HEK293 (cell line): ENCODE results near the gene FDXR.

Experiments used
- CTCF ChIA-PET: fragments of 350-600 bp; formaldehyde crosslinking; extraction: SDS; loops from one replicate; lab custom pipeline; 2021; ENCODE audit warnings: antibody characterized with exemption; lab: Yijun Ruan, JAX
- POLR2A ChIA-PET: fragments of 300-600 bp; formaldehyde crosslinking; extraction: SDS; loops from one replicate; lab custom pipeline; 2020; ENCODE audit warnings: antibody characterized with exemption, inconsistent platforms; lab: Yijun Ruan, JAX
- H3K27ac ChIP-seq: fragments of 200-500 bp; sonication (Bioruptor generic); 2 replicates; pipeline ENCODE4 v1.5.1; 2014; ENCODE audit warnings: low read depth, low read length, control low read depth, inconsistent platforms; ENCODE audit errors: extremely low read depth
- H3K36me3 ChIP-seq, 2 experiments: fragments of 200-500 bp in 1 of 2; sonication (Bioruptor generic) in 1 of 2; 1 replicate in 1 of 2; 2 replicates in 1 of 2; pipeline ENCODE4 v1.5.1; 2014 to 2017; ENCODE audit warnings: inconsistent platforms in 2 of 2, low read length in 2 of 2; ENCODE audit not compliant: control insufficient read depth in 2 of 2, insufficient read depth in 1 of 2
- H3K4me1 ChIP-seq: fragments of 200-500 bp; sonication (Bioruptor generic); 2 replicates; pipeline ENCODE4 v1.5.1; 2014; ENCODE audit warnings: mild to moderate bottlenecking, low read length, inconsistent platforms; ENCODE audit not compliant: control insufficient read depth, insufficient read depth
- H3K4me3 ChIP-seq: 2 replicates; pipeline ENCODE4 v1.5.1; 2011; ENCODE audit warnings: low read depth, mild to moderate bottlenecking, control low read depth, low read length, moderate library complexity
- H3K9me3 ChIP-seq: fragments of 200-500 bp; sonication (Bioruptor generic); 2 replicates; pipeline ENCODE4 v1.5.1; 2014; ENCODE audit warnings: low read depth, low read length, inconsistent platforms; ENCODE audit not compliant: control insufficient read depth, insufficient read depth
- BCL11B ChIP-seq: fragments of 450-650 bp; formaldehyde crosslinking; IDR thresholded peaks from 2 replicates; pipeline ENCODE4 v1.5.1; 2016; ENCODE audit warnings: low read depth, missing biosample characterization, missing genetic modification characterization
- GLIS1 ChIP-seq: fragments of 450-650 bp; formaldehyde crosslinking; IDR thresholded peaks from 2 replicates; pipeline ENCODE4 v1.5.1; 2016; ENCODE audit warnings: missing biosample characterization, missing genetic modification characterization
- HIC1 ChIP-seq: fragments of 450-650 bp; formaldehyde crosslinking; IDR thresholded peaks from 2 replicates; pipeline ENCODE4 v1.5.1; 2016; ENCODE audit warnings: missing biosample characterization, missing genetic modification characterization
- KLF1 ChIP-seq: fragments of 450-650 bp; formaldehyde crosslinking; IDR thresholded peaks from 2 replicates; pipeline ENCODE4 v1.5.1; 2016; ENCODE audit warnings: missing biosample characterization, missing genetic modification characterization
- PRDM1 ChIP-seq: fragments of 450-650 bp; formaldehyde crosslinking; IDR thresholded peaks from 2 replicates; pipeline ENCODE4; 2016; ENCODE audit warnings: missing biosample characterization, missing genetic modification characterization
- PRDM10 ChIP-seq: fragments of 450-650 bp; formaldehyde crosslinking; IDR thresholded peaks from 2 replicates; pipeline ENCODE4 v1.5.1; 2016; ENCODE audit warnings: missing biosample characterization, missing genetic modification characterization
- PRDM6 ChIP-seq: fragments of 450-650 bp; formaldehyde crosslinking; IDR thresholded peaks from 2 replicates; pipeline ENCODE4 v1.5.1; 2017; ENCODE audit warnings: missing biosample characterization, missing genetic modification characterization
- ZBTB17 ChIP-seq: fragments of 450-650 bp; formaldehyde crosslinking; IDR thresholded peaks from 2 replicates; pipeline ENCODE4 v1.5.1; 2016; ENCODE audit warnings: missing biosample characterization, missing genetic modification characterization
- ZBTB21 ChIP-seq: fragments of 450-650 bp; formaldehyde crosslinking; IDR thresholded peaks from 2 replicates; pipeline ENCODE4 v1.5.1; 2017; ENCODE audit warnings: missing biosample characterization, missing genetic modification characterization
- ZFP69B ChIP-seq: fragments of 450-650 bp; formaldehyde crosslinking; IDR thresholded peaks from 2 replicates; pipeline ENCODE4 v1.5.1; 2016; ENCODE audit warnings: missing biosample characterization, missing genetic modification characterization
- ZIC2 ChIP-seq: fragments of 450-650 bp; formaldehyde crosslinking; IDR thresholded peaks from 2 replicates; pipeline ENCODE4 v1.5.1; 2016; ENCODE audit warnings: missing biosample characterization, missing genetic modification characterization
- ZNF132 ChIP-seq: fragments of 450-650 bp; formaldehyde crosslinking; IDR thresholded peaks from 2 replicates; pipeline ENCODE4 v1.5.1; 2017; ENCODE audit warnings: missing biosample characterization, missing genetic modification characterization, borderline replicate concordance
- ZNF146 ChIP-seq: fragments of 450-650 bp; formaldehyde crosslinking; IDR thresholded peaks from 2 replicates; pipeline ENCODE4 v1.5.1; 2016; ENCODE audit warnings: missing biosample characterization, missing genetic modification characterization
- ZNF174 ChIP-seq: fragments of 450-650 bp; formaldehyde crosslinking; IDR thresholded peaks from 2 replicates; pipeline ENCODE4 v1.5.0; 2017; ENCODE audit warnings: missing biosample characterization, mild to moderate bottlenecking, missing genetic modification characterization
- ZNF19 ChIP-seq: fragments of 450-650 bp; formaldehyde crosslinking; IDR thresholded peaks from 2 replicates; pipeline ENCODE4; 2016; ENCODE audit warnings: missing biosample characterization, missing genetic modification characterization, low read depth
- ZNF214 ChIP-seq: fragments of 450-650 bp; formaldehyde crosslinking; IDR thresholded peaks from 2 replicates; pipeline ENCODE4 v1.5.1; 2017; ENCODE audit warnings: missing biosample characterization, mild to moderate bottlenecking, missing genetic modification characterization, borderline replicate concordance
- ZNF292 ChIP-seq: fragments of 450-650 bp; formaldehyde crosslinking; IDR thresholded peaks from 2 replicates; pipeline ENCODE4 v1.5.1; 2016; ENCODE audit warnings: low read depth, missing biosample characterization, missing genetic modification characterization, borderline replicate concordance
- ZNF341 ChIP-seq: fragments of 450-650 bp; formaldehyde crosslinking; IDR thresholded peaks from 2 replicates; pipeline ENCODE4; 2016; ENCODE audit warnings: low read depth, missing biosample characterization, missing genetic modification characterization
- ZNF558 ChIP-seq: fragments of 450-650 bp; formaldehyde crosslinking; IDR thresholded peaks from 2 replicates; pipeline ENCODE4 v1.5.1; 2016; ENCODE audit warnings: missing biosample characterization, missing genetic modification characterization
- ZNF571 ChIP-seq: fragments of 450-650 bp; formaldehyde crosslinking; IDR thresholded peaks from 2 replicates; pipeline ENCODE4 v1.5.0; 2017; ENCODE audit warnings: missing biosample characterization, missing genetic modification characterization
- ZNF600 ChIP-seq: fragments of 450-650 bp; formaldehyde crosslinking; IDR thresholded peaks from 2 replicates; pipeline ENCODE4 v1.5.1; 2016; ENCODE audit warnings: missing biosample characterization, missing genetic modification characterization
- ZNF629 ChIP-seq: fragments of 450-650 bp; formaldehyde crosslinking; IDR thresholded peaks from 2 replicates; pipeline ENCODE4 v1.5.1; 2017; ENCODE audit warnings: missing biosample characterization, missing genetic modification characterization
- ZNF670 ChIP-seq: fragments of 450-650 bp; formaldehyde crosslinking; IDR thresholded peaks from 2 replicates; pipeline ENCODE4 v1.5.1; 2016; ENCODE audit warnings: missing biosample characterization, missing genetic modification characterization, low read depth
- TF ChIP-seq, protein P1 (sequence below): fragments of 450-650 bp; formaldehyde crosslinking; IDR thresholded peaks from 2 replicates; pipeline ENCODE4 v1.5.1; 2016; ENCODE audit warnings: missing biosample characterization, missing genetic modification characterization
- TF ChIP-seq, protein P2 (sequence below): fragments of 450-650 bp; formaldehyde crosslinking; IDR thresholded peaks from 2 replicates; pipeline ENCODE4 v1.5.1; 2016; ENCODE audit warnings: missing biosample characterization, missing genetic modification characterization

Gene FDXR

GRCh38 chr17:74833501-74834377 is 39.1 kb downstream of the FDXR start (continued):
- peak; percentile 44; the same call in 1 of the 2 replicates for TF ChIP-seq HIC1
- no peak for TF ChIP-seq ZNF341 (tag by site-specific recombination)
- peak; percentile 71 for TF ChIP-seq PRDM10
- no peak for TF ChIP-seq ZNF292
- peak; percentile 15; the same call in 1 of the 2 replicates for TF ChIP-seq ZBTB17 (tag by site-specific recombination)
- TF ChIP-seq ZNF600 = no peak
- no peak for TF ChIP-seq ZNF19
- no peak for TF ChIP-seq ZNF558 (tag by site-specific recombination)
- TF ChIP-seq, protein P1, sequence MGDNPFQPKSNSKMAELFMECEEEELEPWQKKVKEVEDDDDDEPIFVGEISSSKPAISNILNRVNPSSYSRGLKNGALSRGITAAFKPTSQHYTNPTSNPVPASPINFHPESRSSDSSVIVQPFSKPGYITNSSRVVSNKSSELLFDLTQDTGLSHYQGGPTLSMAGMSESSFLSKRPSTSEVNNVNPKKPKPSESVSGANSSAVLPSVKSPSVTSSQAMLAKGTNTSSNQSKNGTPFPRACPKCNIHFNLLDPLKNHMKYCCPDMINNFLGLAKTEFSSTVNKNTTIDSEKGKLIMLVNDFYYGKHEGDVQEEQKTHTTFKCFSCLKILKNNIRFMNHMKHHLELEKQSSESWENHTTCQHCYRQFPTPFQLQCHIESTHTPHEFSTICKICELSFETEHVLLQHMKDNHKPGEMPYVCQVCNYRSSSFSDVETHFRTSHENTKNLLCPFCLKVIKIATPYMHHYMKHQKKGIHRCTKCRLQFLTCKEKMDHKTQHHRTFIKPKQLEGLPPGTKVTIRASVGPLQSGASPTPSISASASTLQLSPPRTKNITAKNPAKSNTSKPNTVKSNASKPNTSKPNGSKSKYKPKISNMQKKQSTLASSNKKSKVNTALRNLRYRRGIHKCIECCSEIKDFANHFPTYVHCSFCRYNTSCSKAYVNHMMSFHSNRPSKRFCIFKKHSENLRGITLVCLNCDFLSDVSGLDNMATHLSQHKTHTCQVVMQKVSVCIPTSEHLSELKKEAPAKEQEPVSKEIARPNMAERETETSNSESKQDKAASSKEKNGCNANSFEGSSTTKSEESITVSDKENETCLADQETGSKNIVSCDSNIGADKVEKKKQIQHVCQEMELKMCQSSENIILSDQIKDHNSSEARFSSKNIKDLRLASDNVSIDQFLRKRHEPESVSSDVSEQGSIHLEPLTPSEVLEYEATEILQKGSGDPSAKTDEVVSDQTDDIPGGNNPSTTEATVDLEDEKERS (tag by site-specific recombination) = no peak
- no peak for TF ChIP-seq ZNF214 (tag by site-specific recombination)

GRCh38 chr17:74832421-74832820 is 40.4 kb downstream of the FDXR start:
- Histone ChIP-seq H3K4me3 (no peak overlapping the region), H3K4me1 (no peaks in the 10 kb centered on the region), H3K27ac (no peak overlapping the region), H3K36me3 (peaks cover 0 to 34% of the 10 kb centered on the region in 2 experiments; a peak in 1 of 3 replicates), H3K9me3 (no peaks in the 10 kb centered on the region)
- TF ChIP-seq PRDM1 (tag by site-specific recombination) = no peak
- TF ChIP-seq, protein P2, sequence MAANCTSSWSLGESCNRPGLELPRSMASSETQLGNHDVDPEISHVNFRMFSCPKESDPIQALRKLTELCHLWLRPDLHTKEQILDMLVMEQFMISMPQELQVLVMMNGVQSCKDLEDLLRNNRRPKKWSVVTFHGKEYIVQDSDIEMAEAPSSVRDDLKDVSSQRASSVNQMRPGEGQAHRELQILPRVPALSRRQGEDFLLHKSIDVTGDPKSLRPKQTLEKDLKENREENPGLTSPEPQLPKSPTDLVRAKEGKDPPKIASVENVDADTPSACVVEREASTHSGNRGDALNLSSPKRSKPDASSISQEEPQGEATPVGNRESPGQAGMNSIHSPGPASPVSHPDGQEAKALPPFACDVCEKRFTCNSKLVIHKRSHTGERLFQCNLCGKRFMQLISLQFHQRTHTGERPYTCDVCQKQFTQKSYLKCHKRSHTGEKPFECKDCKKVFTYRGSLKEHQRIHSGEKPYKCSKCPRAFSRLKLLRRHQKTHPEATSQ (tag by site-specific recombination) = no peak
- no peak for TF ChIP-seq ZNF629 (tag by site-specific recombination)
- no peak for TF ChIP-seq ZIC2 (tag by site-specific recombination)
- TF ChIP-seq BCL11B (tag by site-specific recombination) = no peak
- TF ChIP-seq ZNF670 (tag by site-specific recombination) = no peak
- TF ChIP-seq ZNF146 (tag by site-specific recombination) = no peak
- no peak for TF ChIP-seq KLF1 (tag by site-specific recombination)
- TF ChIP-seq PRDM6 (tag by site-specific recombination) = no peak
- TF ChIP-seq ZNF132 = no peak
- TF ChIP-seq ZNF571 (tag by site-specific recombination) = no peak
- TF ChIP-seq GLIS1 = no peak
- no peak for TF ChIP-seq ZNF174
- TF ChIP-seq ZBTB21 (tag by site-specific recombination) = no peak
- TF ChIP-seq ZFP69B (tag by site-specific recombination) = no peak
- ChIA-PET CTCF (interaction anchor here (0.6 to 2.8 kb wide), 7 partner anchors 11 to 279 kb away, joined by 3 to 13 read pairs (median 3); no protein-coding TSS in a partner anchor), POLR2A (interaction anchor here (1.0 kb wide), 1 partner anchor 41 kb away, joined by 4 read pairs; the partner anchor contains the start of gene FDXR)
